ENCODE results near the gene SMIM3.
"Not testable (repeated sequence)": the region's sequence is repeated elsewhere in the genome, so short reads cannot be mapped to it uniquely, and the experiment has no call there.

The SMIM3 gene

GRCh38 chr5:150786876-150787275, 8.3 kb downstream of the SMIM3 start:
- Histone ChIP-seq H3K4me1 (ENCODE audit: control insufficient read depth, insufficient read depth, low read length) (no peaks in the 10 kb centered on the region), H3K9me3 (ENCODE audit: control insufficient read depth, insufficient read depth, low read length) (no peaks in the 10 kb centered on the region)

GRCh38 chr5:150787656-150788055, 9.1 kb downstream of the SMIM3 start:
- no peaks in the 10 kb centered on the region for H3K27me3 ChIP-seq (ENCODE audit: control insufficient read depth, insufficient read depth, low read length)
- H3K4me3 ChIP-seq (ENCODE audit: low read depth, low read length) = no peak overlapping the region
- H3K9me3 ChIP-seq (ENCODE audit: control insufficient read depth, insufficient read depth, low read length) = no peaks in the 10 kb centered on the region
- no peak overlapping the region for H3K9ac ChIP-seq (ENCODE audit: low read depth, low read length)
- H3K4me1 ChIP-seq (ENCODE audit: control insufficient read depth, insufficient read depth, low read length) = no peaks in the 10 kb centered on the region
- H3K36me3 ChIP-seq (ENCODE audit: control insufficient read depth, insufficient read depth, low read length) = no peaks in the 10 kb centered on the region

More at GRCh38 chr5:150786876-150787275, 8.3 kb downstream of the SMIM3 start:
- no peaks in the 10 kb centered on the region for H3K27me3 ChIP-seq (ENCODE audit: control insufficient read depth, insufficient read depth, low read length)
- no peak overlapping the region for H3K9ac ChIP-seq (ENCODE audit: low read depth, low read length)
- no peaks in the 10 kb centered on the region for H3K36me3 ChIP-seq (ENCODE audit: control insufficient read depth, insufficient read depth, low read length)
- no peak overlapping the region for H3K4me3 ChIP-seq (ENCODE audit: low read depth, low read length)

- Histone ChIP-seq H3K36me3 (ENCODE audit: control insufficient read depth, insufficient read depth, low read length) (no peaks in the 10 kb centered on the region), H3K4me3 (ENCODE audit: low read depth, low read length) (no peak overlapping the region), H3K9ac (ENCODE audit: low read depth, low read length) (no peak overlapping the region), H3K4me1 (ENCODE audit: control insufficient read depth, insufficient read depth, low read length) (no peaks in the 10 kb centered on the region), H3K27me3 (ENCODE audit: control insufficient read depth, insufficient read depth, low read length) (no peaks in the 10 kb centered on the region), H3K9me3 (ENCODE audit: control insufficient read depth, insufficient read depth, low read length) (no peaks in the 10 kb centered on the region)
Measured at GRCh38 chr5:150788977-150789376, 10.4 kb downstream of the SMIM3 start.

GRCh38 chr5:150789450-150789849, 10.9 kb downstream of the SMIM3 start:
- no peaks in the 10 kb centered on the region for H3K9me3 ChIP-seq (ENCODE audit: control insufficient read depth, insufficient read depth, low read length)
- no peaks in the 10 kb centered on the region for H3K27me3 ChIP-seq (ENCODE audit: control insufficient read depth, insufficient read depth, low read length)
- no peak overlapping the region for H3K4me3 ChIP-seq (ENCODE audit: low read depth, low read length)
- H3K4me1 ChIP-seq (ENCODE audit: control insufficient read depth, insufficient read depth, low read length) = no peaks in the 10 kb centered on the region
- no peak overlapping the region for H3K9ac ChIP-seq (ENCODE audit: low read depth, low read length)
- H3K36me3 ChIP-seq (ENCODE audit: control insufficient read depth, insufficient read depth, low read length) = no peaks in the 10 kb centered on the region

GRCh38 chr5:150789943-150790611, 11.5 kb downstream of the SMIM3 start:
- H3K4me3 ChIP-seq (ENCODE audit: low read depth, low read length) = no peak overlapping the region
- no peak overlapping the region for H3K9ac ChIP-seq (ENCODE audit: low read depth, low read length)

GRCh38 chr5:150791536-150791935, 13.0 kb downstream of the SMIM3 start:
- Histone ChIP-seq H3K36me3 (ENCODE audit: control insufficient read depth, insufficient read depth, low read length) (no peaks in the 10 kb centered on the region), H3K4me1 (ENCODE audit: control insufficient read depth, insufficient read depth, low read length) (no peaks in the 10 kb centered on the region), H3K9ac (ENCODE audit: low read depth, low read length) (no peak overlapping the region), H3K4me3 (ENCODE audit: low read depth, low read length) (no peak overlapping the region), H3K9me3 (ENCODE audit: control insufficient read depth, insufficient read depth, low read length) (no peaks in the 10 kb centered on the region), H3K27me3 (ENCODE audit: control insufficient read depth, insufficient read depth, low read length) (no peaks in the 10 kb centered on the region)

More at GRCh38 chr5:150789943-150790611, 11.5 kb downstream of the SMIM3 start:
- Histone ChIP-seq H3K27me3 (ENCODE audit: control insufficient read depth, insufficient read depth, low read length) (no peaks in the 10 kb centered on the region), H3K9me3 (ENCODE audit: control insufficient read depth, insufficient read depth, low read length) (no peaks in the 10 kb centered on the region), H3K4me1 (ENCODE audit: control insufficient read depth, insufficient read depth, low read length) (no peaks in the 10 kb centered on the region), H3K36me3 (ENCODE audit: control insufficient read depth, insufficient read depth, low read length) (no peaks in the 10 kb centered on the region)

GRCh38 chr5:150793423-150793888, 14.9 kb downstream of the SMIM3 start:
- not testable (repeated sequence) for H3K4me1 ChIP-seq (ENCODE audit: control insufficient read depth, insufficient read depth, low read length); H3K36me3 ChIP-seq (ENCODE audit: control insufficient read depth, insufficient read depth, low read length); H3K9me3 ChIP-seq (ENCODE audit: control insufficient read depth, insufficient read depth, low read length); H3K9ac ChIP-seq (ENCODE audit: low read depth, low read length); H3K27me3 ChIP-seq (ENCODE audit: control insufficient read depth, insufficient read depth, low read length); H3K4me3 ChIP-seq (ENCODE audit: low read depth, low read length)

GRCh38 chr5:150794927-150795326, 16.4 kb downstream of the SMIM3 start:
- Histone ChIP-seq H3K9ac (ENCODE audit: low read depth, low read length) (no peak overlapping the region), H3K4me1 (ENCODE audit: control insufficient read depth, insufficient read depth, low read length) (no peaks in the 10 kb centered on the region), H3K36me3 (ENCODE audit: control insufficient read depth, insufficient read depth, low read length) (no peaks in the 10 kb centered on the region), H3K27me3 (ENCODE audit: control insufficient read depth, insufficient read depth, low read length) (no peaks in the 10 kb centered on the region), H3K9me3 (ENCODE audit: control insufficient read depth, insufficient read depth, low read length) (no peaks in the 10 kb centered on the region), H3K4me3 (ENCODE audit: low read depth, low read length) (no peak overlapping the region)

GRCh38 chr5:150797384-150797783, 18.8 kb downstream of the SMIM3 start:
- Histone ChIP-seq H3K4me3 (ENCODE audit: low read depth, low read length) (no peak overlapping the region), H3K9ac (ENCODE audit: low read depth, low read length) (no peak overlapping the region), H3K36me3 (ENCODE audit: control insufficient read depth, insufficient read depth, low read length) (no peaks in the 10 kb centered on the region), H3K27me3 (ENCODE audit: control insufficient read depth, insufficient read depth, low read length) (no peaks in the 10 kb centered on the region), H3K9me3 (ENCODE audit: control insufficient read depth, insufficient read depth, low read length) (no peaks in the 10 kb centered on the region), H3K4me1 (ENCODE audit: control insufficient read depth, insufficient read depth, low read length) (no peaks in the 10 kb centered on the region)

GRCh38 chr5:150801117-150801927, 22.8 kb downstream of the SMIM3 start:
- Histone ChIP-seq H3K9me3 (ENCODE audit: control insufficient read depth, insufficient read depth, low read length) (no peaks in the 10 kb centered on the region), H3K36me3 (ENCODE audit: control insufficient read depth, insufficient read depth, low read length) (no peaks in the 10 kb centered on the region), H3K27me3 (ENCODE audit: control insufficient read depth, insufficient read depth, low read length) (no peaks in the 10 kb centered on the region), H3K4me1 (ENCODE audit: control insufficient read depth, insufficient read depth, low read length) (no peaks in the 10 kb centered on the region), H3K4me3 (ENCODE audit: low read depth, low read length) (peak overlapping the region; percentile 63), H3K9ac (ENCODE audit: low read depth, low read length) (peak overlapping the region; percentile 37)

- Histone ChIP-seq H3K9ac (ENCODE audit: low read depth, low read length) (no peak overlapping the region), H3K9me3 (ENCODE audit: control insufficient read depth, insufficient read depth, low read length) (no peaks in the 10 kb centered on the region), H3K4me3 (ENCODE audit: low read depth, low read length) (no peak overlapping the region), H3K27me3 (ENCODE audit: control insufficient read depth, insufficient read depth, low read length) (peaks cover 5% of the 10 kb centered on the region), H3K36me3 (ENCODE audit: control insufficient read depth, insufficient read depth, low read length) (no peaks in the 10 kb centered on the region), H3K4me1 (ENCODE audit: control insufficient read depth, insufficient read depth, low read length) (no peaks in the 10 kb centered on the region)
Measured at GRCh38 chr5:150804388-150804787, 25.8 kb downstream of the SMIM3 start.

GRCh38 chr5:150809363-150809762, 30.8 kb downstream of the SMIM3 start:
- Histone ChIP-seq H3K9ac (ENCODE audit: low read depth, low read length) (no peak overlapping the region), H3K9me3 (ENCODE audit: control insufficient read depth, insufficient read depth, low read length) (no peaks in the 10 kb centered on the region), H3K36me3 (ENCODE audit: control insufficient read depth, insufficient read depth, low read length) (no peaks in the 10 kb centered on the region), H3K4me1 (ENCODE audit: control insufficient read depth, insufficient read depth, low read length) (no peaks in the 10 kb centered on the region), H3K4me3 (ENCODE audit: low read depth, low read length) (no peak overlapping the region), H3K27me3 (ENCODE audit: control insufficient read depth, insufficient read depth, low read length) (peaks cover 5% of the 10 kb centered on the region)

All from iPS-15b (cell line).